GM12878 (cell line): ENCODE results near the gene SUSD5. TPM values are rescaled to one million over a fixed set of nuclear protein-coding genes. Genes with fewer than 3 reads are reported as not detected.

Experiments used
- ATAC-seq: fragments of 200-7000 bp; cut with Tn5 transposase; 3 replicates; pipeline ENCODE4 v1.9.1; 2020; ENCODE audit warnings: mild to moderate bottlenecking, moderate library complexity
- BruUV-seq: library from RNA; stranded (reverse); fragments of 400-500 nt; replicated peaks from 2 replicates; lab custom pipeline; 2021; lab: Mats Ljungman, UMichigan
- CTCF ChIA-PET: fragments of 300-600 bp; sonication (Branson Sonifier 250); formaldehyde crosslinking; extraction: SDS; loops from one replicate; lab custom pipeline; 2021; ENCODE audit warnings: inconsistent platforms; lab: Yijun Ruan, JAX
- POLR2A ChIA-PET: fragments of 350-600 bp; formaldehyde crosslinking; extraction: SDS; loops from one replicate; lab custom pipeline; 2021; ENCODE audit warnings: inconsistent platforms; lab: Charles Lee
- RAD21 ChIA-PET: fragments of 300-600 bp; sonication (Branson Sonifier 250); formaldehyde crosslinking; loops from one replicate; lab custom pipeline; 2023; ENCODE audit warnings: antibody characterized with exemption; ENCODE audit not compliant: unreplicated experiment; lab: Charles Lee
- SMC1A ChIA-PET: fragments of 300-600 bp; sonication (Branson Sonifier 250); formaldehyde crosslinking; loops from one replicate; lab custom pipeline; 2023; ENCODE audit not compliant: unreplicated experiment, uncharacterized antibody; lab: Charles Lee
- DNase-seq: peaks from one replicate; pipeline ENCODE4 v3.0.0-alpha.2; 2011; ENCODE audit warnings: low read depth, low spot score
- FAIRE-seq: peaks from 3 replicates; lab custom pipeline; 2011; peaks lifted over from hg19 to GRCh38; lab: Jason Lieb, UNC
- H2AFZ ChIP-seq: 2 replicates; pipeline ENCODE4 v1.6.0; 2011; ENCODE audit warnings: low read depth, low read length, control low read depth; ENCODE audit not compliant: control insufficient read depth
- H3K27ac ChIP-seq: 2 replicates; pipeline ENCODE4 v1.5.1; 2011; ENCODE audit warnings: control low read depth; ENCODE audit not compliant: control insufficient read depth, insufficient read depth
- H3K27me3 ChIP-seq, 2 experiments: replicated peaks in 1 of 2; 2 replicates each; pipeline versions ENCODE4 v1.6.0 to v1.6.1; 2011; ENCODE audit warnings: low read length in 1 of 2; ENCODE audit not compliant: control insufficient read depth in 2 of 2, insufficient read depth in 2 of 2
- H3K36me3 ChIP-seq, 2 experiments: 2 replicates each; pipeline ENCODE4 v1.5.1; 2011; ENCODE audit warnings: low read length in 1 of 2; ENCODE audit not compliant: control insufficient read depth in 2 of 2, insufficient read depth in 2 of 2
- H3K4me1 ChIP-seq: 2 replicates; pipeline ENCODE4 v1.6.1; 2011; ENCODE audit warnings: mild to moderate bottlenecking, low read length, moderate library complexity, mixed read lengths; ENCODE audit not compliant: control insufficient read depth, insufficient read depth
- H3K4me2 ChIP-seq: 2 replicates; pipeline ENCODE4 v1.6.0; 2011; ENCODE audit warnings: control low read depth; ENCODE audit not compliant: control insufficient read depth, insufficient read depth
- H3K4me3 ChIP-seq: fragments of 200-600 bp; sonication (generic); 2 replicates; pipeline ENCODE4 v1.5.1; 2016
- H3K79me2 ChIP-seq: 2 replicates; pipeline ENCODE4 v1.6.0; 2011; ENCODE audit warnings: low read length; ENCODE audit not compliant: control insufficient read depth, insufficient read depth
- H3K9ac ChIP-seq: 2 replicates; pipeline ENCODE4 v1.8.0; 2011; ENCODE audit warnings: low read length, control low read depth, mixed read lengths; ENCODE audit not compliant: control insufficient read depth, insufficient read depth
- H3K9me3 ChIP-seq: replicated peaks from 3 replicates; pipeline ENCODE4 v1.5.1; 2011; ENCODE audit warnings: mild to moderate bottlenecking, low read length; ENCODE audit not compliant: control insufficient read depth, insufficient read depth
- H4K20me1 ChIP-seq: 2 replicates; pipeline ENCODE4 v1.6.0; 2011; ENCODE audit not compliant: control insufficient read depth, insufficient read depth
- CHD4 ChIP-seq: fragments of 200-600 bp; sonication (generic); IDR thresholded peaks from 2 replicates; pipeline ENCODE4 v1.6.1; 2016; ENCODE audit warnings: mild to moderate bottlenecking
- CREB1 ChIP-seq: IDR thresholded peaks from 2 replicates; pipeline ENCODE4 v1.6.1; 2012; ENCODE audit warnings: low read depth, mild to moderate bottlenecking, inconsistent platforms
- EP300 ChIP-seq, 2 experiments: fragments of 150-350 bp in 1 of 2; IDR thresholded peaks; 2 replicates each; pipeline ENCODE4 v1.6.1; 2011 to 2012; ENCODE audit warnings: low read depth in 2 of 2, low read length in 2 of 2, borderline replicate concordance in 1 of 2, improper control_type of control experiment in 1 of 2, inconsistent platforms in 1 of 2; ENCODE audit not compliant: control insufficient read depth in 1 of 2
- HCFC1 ChIP-seq: fragments of 150-350 bp; IDR thresholded peaks from 2 replicates; pipeline ENCODE4 v1.6.1; 2014; ENCODE audit warnings: low read length
- HDAC6 ChIP-seq: fragments of 200-600 bp; sonication (generic); IDR thresholded peaks from one replicate; pipeline ENCODE4 v1.8.0; 2017; ENCODE audit warnings: antibody characterized with exemption; ENCODE audit not compliant: unreplicated experiment
- KLF5 ChIP-seq: fragments of 450-650 bp; IDR thresholded peaks from 2 replicates; pipeline ENCODE4 v1.6.1; 2014; ENCODE audit warnings: mild to moderate bottlenecking; ENCODE audit not compliant: partially characterized antibody
- MYB ChIP-seq: fragments of 150-350 bp; IDR thresholded peaks from 2 replicates; pipeline ENCODE4 v1.6.1; 2014; ENCODE audit warnings: mild to moderate bottlenecking, low read depth, low read length, borderline replicate concordance
- PML ChIP-seq: IDR thresholded peaks from 2 replicates; pipeline ENCODE4 v1.6.1; 2012; ENCODE audit warnings: low read length, inconsistent platforms
- RAD21 ChIP-seq: IDR thresholded peaks from 2 replicates; pipeline ENCODE4 v1.6.1; 2011; ENCODE audit warnings: mild to moderate bottlenecking, low read depth, low read length, moderate library complexity; ENCODE audit not compliant: insufficient read depth
- RAD51 ChIP-seq: fragments of 450-650 bp; IDR thresholded peaks from 2 replicates; pipeline ENCODE4 v1.6.1; 2016; ENCODE audit warnings: moderate library complexity, mild to moderate bottlenecking, inconsistent platforms
- SIN3A ChIP-seq: IDR thresholded peaks from 2 replicates; pipeline ENCODE4 v1.6.1; 2012; ENCODE audit warnings: low read depth, low read length, improper control_type of control experiment
- ZNF207 ChIP-seq: fragments of 450-650 bp; IDR thresholded peaks from 2 replicates; pipeline ENCODE4 v1.6.1; 2014; ENCODE audit warnings: antibody characterized with exemption, mild to moderate bottlenecking, borderline replicate concordance
- ZZZ3 ChIP-seq: IDR thresholded peaks from 2 replicates; pipeline ENCODE4 v1.6.1; 2011; ENCODE audit warnings: low read depth; ENCODE audit not compliant: control insufficient read depth, insufficient read length
- WGBS: methylation state at CpG from one replicate; pipeline ENCODE4 v1.1.6; 2016; ENCODE audit warnings: low lambda C conversion rate; ENCODE audit not compliant: insufficient replicate concordance, insufficient coverage; ENCODE audit errors: missing lambda C conversion rate; 5-methylcytosine and 5-hydroxymethylcytosine counted together
- in situ Hi-C: fragments of 300-500 bp; cut with MboI; formaldehyde crosslinking; loops from 9 replicates; pipeline ENCODE4 v1.14.3; 2018; ENCODE audit warnings: mixed read lengths
- intact Hi-C: fragments of 100-400 bp; cut with micrococcal nuclease; formaldehyde crosslinking; loops from one replicate; pipeline ENCODE4 v1.14.2; 2022; ENCODE audit not compliant: unreplicated experiment
- polyA plus RNA-seq, 11 experiments: library from polyadenylated mRNA; depleted of rRNA in 4 of 11; unstranded in 6 of 11; stranded (reverse) in 5 of 11; fragments of >200 nt; fragmentation: Nextera tagmentation in 4 of 11; fragmentation: Illumina TruSeq in 1 of 11; extraction: Ambion mirVana in 4 of 11; extraction: Trizol in 1 of 11; gene quantifications; 1 replicate in 1 of 11; 2 replicates in 10 of 11; pipeline versions ENCODE4 v1.2.1 to v1.2.3, GENCODE V29; 2011 to 2016; ENCODE audit warnings: inconsistent platforms in 2 of 11, missing spikeins in 2 of 11, low read depth in 1 of 11
- total RNA-seq, 4 experiments: library from RNA; depleted of rRNA in 3 of 4; stranded (reverse); fragments of >200 nt in 3 of 4; fragmentation: Illumina TruSeq in 1 of 4; extraction: Trizol in 1 of 4; gene quantifications; 2 replicates each; pipeline versions ENCODE4 v1.2.1 to v1.2.3, GENCODE V29; 2013 to 2021
- TF ChIP-seq, protein P1 (sequence below): fragments of 450-650 bp; IDR thresholded peaks from 2 replicates; pipeline ENCODE4 v1.6.1; 2018; ENCODE audit warnings: mild to moderate bottlenecking, low read depth, moderate library complexity; ENCODE audit not compliant: partially characterized antibody
- TF ChIP-seq, protein P2 (sequence below): fragments of 450-650 bp; IDR thresholded peaks from 2 replicates; pipeline ENCODE4 v1.6.1; 2017; ENCODE audit warnings: antibody characterized with exemption, mild to moderate bottlenecking, moderate library complexity

The SUSD5 gene
- total and polyA plus RNA-seq, 10 of the 15 experiments (the other 5 are each of a cell fraction or from before 2014, with no cell fraction given): 0.01 to 0.05 (median 0.03) TPM; not detected in 4

DNA sequence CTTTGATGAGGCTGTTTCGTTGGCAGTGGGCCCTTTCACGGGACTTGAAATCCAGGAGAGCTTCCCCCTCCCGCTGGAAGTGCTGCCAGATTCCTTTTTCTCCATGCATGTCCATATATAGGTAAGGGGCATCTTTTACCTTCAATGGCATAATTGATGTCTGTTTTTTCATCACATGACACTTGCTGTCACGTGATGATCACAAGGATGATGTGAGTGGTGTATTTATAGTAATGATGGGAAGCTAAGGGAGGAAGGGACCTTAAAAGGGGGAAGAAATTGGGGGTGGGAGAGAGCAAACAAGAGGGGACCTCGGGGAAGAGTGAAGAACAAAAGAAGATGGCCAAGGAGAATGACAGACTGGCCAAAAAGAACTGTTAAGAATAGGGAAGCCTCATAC lies 11.3 kb upstream of the SUSD5 start:
- ChIA-PET CTCF (no interaction called here), SMC1A (interaction anchor here (0.5 kb wide), 1 partner anchor 119 kb away, joined by 3 read pairs; no protein-coding TSS in a partner anchor)

DNA sequence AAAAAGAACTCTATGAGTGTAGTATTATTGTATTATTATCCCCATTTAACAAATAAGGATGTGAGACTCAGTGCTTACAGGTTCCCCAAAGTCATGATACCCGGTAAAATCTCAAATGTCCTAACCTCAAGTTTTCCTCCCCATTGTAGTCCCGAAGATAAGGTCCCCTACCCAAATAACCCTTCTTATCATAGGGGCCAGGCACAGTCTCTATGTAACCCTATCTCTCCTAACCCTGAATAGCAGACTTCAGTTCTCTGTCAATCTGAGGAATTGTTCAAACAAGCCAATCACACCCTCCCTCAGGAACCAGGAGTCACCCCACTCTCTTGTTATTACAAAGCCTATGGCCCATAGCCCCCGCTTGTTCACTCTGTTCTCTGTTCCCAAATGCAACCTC lies 10.5 kb upstream of the SUSD5 start:
- RAD21 ChIA-PET: no interaction called here
- no peaks in the 10 kb centered on the region for H3K4me1 ChIP-seq
- intact Hi-C loops: no loop called here
- no peaks in the 10 kb centered on the region for H3K79me2 ChIP-seq
- no peak for FAIRE-seq
- no peak overlapping the region for H3K9ac ChIP-seq
- SMC1A ChIA-PET: no interaction called here
- POLR2A ChIA-PET: interaction anchor here (0.6 kb wide), 1 partner anchor 240 kb away, joined by 4 read pairs; no protein-coding TSS in a partner anchor
- WGBS: 57% methylated on average over 3 of the region's 3 CpGs
- in situ Hi-C loops: no loop called here
- no peaks in the 10 kb centered on the region for H3K9me3 ChIP-seq
- BruUV-seq: no TSS peak
- H3K36me3 ChIP-seq: no peaks in the 10 kb centered on the region
- no peak for ATAC-seq
- H3K4me2 ChIP-seq: no peak overlapping the region
- no peak overlapping the region for H3K4me3 ChIP-seq
- H4K20me1 ChIP-seq: no peaks in the 10 kb centered on the region
- TF ChIP-seq, protein P1, sequence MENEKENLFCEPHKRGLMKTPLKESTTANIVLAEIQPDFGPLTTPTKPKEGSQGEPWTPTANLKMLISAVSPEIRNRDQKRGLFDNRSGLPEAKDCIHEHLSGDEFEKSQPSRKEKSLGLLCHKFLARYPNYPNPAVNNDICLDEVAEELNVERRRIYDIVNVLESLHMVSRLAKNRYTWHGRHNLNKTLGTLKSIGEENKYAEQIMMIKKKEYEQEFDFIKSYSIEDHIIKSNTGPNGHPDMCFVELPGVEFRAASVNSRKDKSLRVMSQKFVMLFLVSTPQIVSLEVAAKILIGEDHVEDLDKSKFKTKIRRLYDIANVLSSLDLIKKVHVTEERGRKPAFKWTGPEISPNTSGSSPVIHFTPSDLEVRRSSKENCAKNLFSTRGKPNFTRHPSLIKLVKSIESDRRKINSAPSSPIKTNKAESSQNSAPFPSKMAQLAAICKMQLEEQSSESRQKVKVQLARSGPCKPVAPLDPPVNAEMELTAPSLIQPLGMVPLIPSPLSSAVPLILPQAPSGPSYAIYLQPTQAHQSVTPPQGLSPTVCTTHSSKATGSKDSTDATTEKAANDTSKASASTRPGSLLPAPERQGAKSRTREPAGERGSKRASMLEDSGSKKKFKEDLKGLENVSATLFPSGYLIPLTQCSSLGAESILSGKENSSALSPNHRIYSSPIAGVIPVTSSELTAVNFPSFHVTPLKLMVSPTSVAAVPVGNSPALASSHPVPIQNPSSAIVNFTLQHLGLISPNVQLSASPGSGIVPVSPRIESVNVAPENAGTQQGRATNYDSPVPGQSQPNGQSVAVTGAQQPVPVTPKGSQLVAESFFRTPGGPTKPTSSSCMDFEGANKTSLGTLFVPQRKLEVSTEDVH: no peak
- TF ChIP-seq EP300 (IDR thresholded peaks at IDR 0.05; ENCODE audit: borderline replicate concordance in 1 of 2, control insufficient read depth in 1 of 2, low read depth in 2 of 2, low read length in 2 of 2): no peak
- no peak for TF ChIP-seq RAD21
- TF ChIP-seq, protein P2, sequence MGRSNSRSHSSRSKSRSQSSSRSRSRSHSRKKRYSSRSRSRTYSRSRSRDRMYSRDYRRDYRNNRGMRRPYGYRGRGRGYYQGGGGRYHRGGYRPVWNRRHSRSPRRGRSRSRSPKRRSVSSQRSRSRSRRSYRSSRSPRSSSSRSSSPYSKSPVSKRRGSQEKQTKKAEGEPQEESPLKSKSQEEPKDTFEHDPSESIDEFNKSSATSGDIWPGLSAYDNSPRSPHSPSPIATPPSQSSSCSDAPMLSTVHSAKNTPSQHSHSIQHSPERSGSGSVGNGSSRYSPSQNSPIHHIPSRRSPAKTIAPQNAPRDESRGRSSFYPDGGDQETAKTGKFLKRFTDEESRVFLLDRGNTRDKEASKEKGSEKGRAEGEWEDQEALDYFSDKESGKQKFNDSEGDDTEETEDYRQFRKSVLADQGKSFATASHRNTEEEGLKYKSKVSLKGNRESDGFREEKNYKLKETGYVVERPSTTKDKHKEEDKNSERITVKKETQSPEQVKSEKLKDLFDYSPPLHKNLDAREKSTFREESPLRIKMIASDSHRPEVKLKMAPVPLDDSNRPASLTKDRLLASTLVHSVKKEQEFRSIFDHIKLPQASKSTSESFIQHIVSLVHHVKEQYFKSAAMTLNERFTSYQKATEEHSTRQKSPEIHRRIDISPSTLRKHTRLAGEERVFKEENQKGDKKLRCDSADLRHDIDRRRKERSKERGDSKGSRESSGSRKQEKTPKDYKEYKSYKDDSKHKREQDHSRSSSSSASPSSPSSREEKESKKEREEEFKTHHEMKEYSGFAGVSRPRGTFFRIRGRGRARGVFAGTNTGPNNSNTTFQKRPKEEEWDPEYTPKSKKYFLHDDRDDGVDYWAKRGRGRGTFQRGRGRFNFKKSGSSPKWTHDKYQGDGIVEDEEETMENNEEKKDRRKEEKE: no peak
- TF ChIP-seq ZZZ3: no peak
- TF ChIP-seq PML: no peak
- TF ChIP-seq HCFC1: no peak
- no peak for TF ChIP-seq ZNF207
- TF ChIP-seq SIN3A: no peak
- DNase-seq: no peak
- no peak overlapping the region for H3K27ac ChIP-seq
- H2AFZ ChIP-seq: no peak overlapping the region
- CTCF ChIA-PET: no interaction called here
- no peaks in the 10 kb centered on the region; a peak in 1 of 4 replicates for H3K27me3 ChIP-seq

More for the DNA sequence above, 11.3 kb upstream of the SUSD5 start:
- Histone ChIP-seq H3K36me3 (no peaks in the 10 kb centered on the region), H3K4me3 (no peak overlapping the region), H3K9ac (no peak overlapping the region), H4K20me1 (no peaks in the 10 kb centered on the region), H3K27ac (no peak overlapping the region), H3K4me2 (no peak overlapping the region), H3K9me3 (no peaks in the 10 kb centered on the region), H3K79me2 (no peaks in the 10 kb centered on the region), H2AFZ (no peak overlapping the region), H3K27me3 (no peaks in the 10 kb centered on the region; a peak in 1 of 4 replicates), H3K4me1 (no peaks in the 10 kb centered on the region)
- peak; percentile 56; the same call in 1 of the 2 replicates for TF ChIP-seq RAD51
- no peak for TF ChIP-seq MYB
- TF ChIP-seq KLF5: no peak
- TF ChIP-seq CHD4: no peak
- TF ChIP-seq HDAC6: no peak
- TF ChIP-seq CREB1: no peak
- no TSS peak for BruUV-seq
- 17% methylated on average over 5 of the region's 5 CpGs for WGBS
- ATAC-seq: no peak
- no peak for DNase-seq
- ChIA-PET RAD21 (no interaction called here), POLR2A (no interaction called here)
- in situ Hi-C loops (no loop called here), intact Hi-C loops (no loop called here)
- FAIRE-seq: no peak
